Activated CD4-positive, CD25-positive, alpha-beta regulatory T cell treated with anti-CD3 and anti-CD28 coated beads, Interleukin-2, amount 50 U/mL, for 24 hours (primary cell): Measurements from ENCODE around the gene CTTNBP2.

ENCODE experiments used
- ATAC-seq, 2 donors: fragments of 150-1000 bp; cut with Tn5 transposase; one replicate each; pipeline ENCODE4 v1.10.0; 2021; ENCODE audit warnings: mild to moderate bottlenecking in 1 of 2, moderate library complexity in 1 of 2

The CTTNBP2 gene

GRCh38 chr7:117873310-117874190 is at the start of gene CTTNBP2:
Gene CTTNBP2 (minus strand): TSS chr7:117873441. CDS start chr7:117873415, 26 bp downstream.
- no peak for ATAC-seq

DNA sequence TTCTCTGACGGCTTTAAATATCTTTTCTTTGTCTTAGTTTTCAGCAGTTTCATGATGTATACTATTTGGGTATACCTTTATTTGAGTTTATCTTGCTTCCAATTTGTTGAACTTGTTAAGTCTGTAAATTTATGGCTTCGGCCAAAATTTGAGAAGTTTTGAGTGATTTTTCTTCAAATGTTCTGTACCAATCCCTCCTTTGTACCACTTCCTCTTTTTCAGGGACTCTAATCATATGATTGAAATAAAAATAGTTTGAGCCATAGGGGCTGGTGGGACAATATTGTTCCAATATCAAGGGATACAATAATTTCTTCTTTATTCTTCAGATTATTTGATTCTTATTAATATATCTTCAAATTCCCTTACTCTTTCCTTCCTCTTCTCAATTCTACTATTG is 43.1 kb upstream of the CTTNBP2 start:
- no peak for ATAC-seq

DNA sequence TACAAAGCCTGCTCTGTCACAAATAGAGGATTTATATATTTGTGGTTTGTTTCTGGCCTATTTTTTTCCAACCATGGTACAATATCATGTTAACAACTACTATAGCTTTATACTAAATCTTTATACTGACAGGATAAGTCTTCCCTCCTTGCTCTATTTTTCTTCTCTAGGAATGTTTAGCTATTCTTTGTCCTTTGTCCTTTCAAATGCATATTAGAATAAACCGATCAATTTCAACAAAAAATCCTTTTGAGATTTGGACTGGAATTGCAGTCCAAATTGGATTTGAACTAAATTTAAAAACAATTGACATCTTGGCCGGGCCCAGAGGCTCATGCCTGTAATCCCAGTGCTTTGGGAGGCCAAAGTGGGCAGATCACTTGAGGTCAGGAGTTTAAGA is 39.2 kb upstream of the CTTNBP2 start:
- no peak for ATAC-seq

GRCh38 chr7:117908031-117908795 is 35.0 kb upstream of the CTTNBP2 start:
- ATAC-seq: no peak

DNA sequence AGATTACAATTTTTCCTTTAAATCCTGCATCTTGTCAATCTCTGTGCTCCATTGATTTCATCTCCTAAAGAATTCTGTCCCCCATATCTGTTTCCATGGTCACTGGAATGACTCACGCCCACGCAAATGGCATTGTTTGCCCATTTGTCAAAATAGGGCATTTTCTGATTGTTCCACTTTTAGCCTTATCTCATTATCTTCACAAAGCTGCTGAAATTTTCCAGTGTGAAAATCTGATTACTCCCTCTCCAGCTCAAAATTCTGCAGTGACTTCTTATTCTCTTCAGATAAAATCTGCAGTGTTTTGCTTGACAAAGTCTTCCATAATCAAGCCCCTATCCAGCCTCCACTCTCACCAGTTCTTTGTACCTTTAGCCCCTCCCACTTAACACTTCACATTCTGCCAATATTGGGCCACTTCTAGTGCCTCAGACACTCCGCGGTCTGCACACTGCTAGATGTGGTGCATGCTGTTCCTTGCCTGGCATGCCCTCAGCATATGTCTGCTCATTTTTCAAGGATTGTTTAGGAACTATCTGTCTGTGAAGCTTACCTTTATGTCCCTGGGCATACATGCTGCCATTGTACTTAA is 33.9 kb upstream of the CTTNBP2 start:
- no peak for ATAC-seq

GRCh38 chr7:117902314-117902889 is 29.2 kb upstream of the CTTNBP2 start:
- no peak for ATAC-seq

DNA sequence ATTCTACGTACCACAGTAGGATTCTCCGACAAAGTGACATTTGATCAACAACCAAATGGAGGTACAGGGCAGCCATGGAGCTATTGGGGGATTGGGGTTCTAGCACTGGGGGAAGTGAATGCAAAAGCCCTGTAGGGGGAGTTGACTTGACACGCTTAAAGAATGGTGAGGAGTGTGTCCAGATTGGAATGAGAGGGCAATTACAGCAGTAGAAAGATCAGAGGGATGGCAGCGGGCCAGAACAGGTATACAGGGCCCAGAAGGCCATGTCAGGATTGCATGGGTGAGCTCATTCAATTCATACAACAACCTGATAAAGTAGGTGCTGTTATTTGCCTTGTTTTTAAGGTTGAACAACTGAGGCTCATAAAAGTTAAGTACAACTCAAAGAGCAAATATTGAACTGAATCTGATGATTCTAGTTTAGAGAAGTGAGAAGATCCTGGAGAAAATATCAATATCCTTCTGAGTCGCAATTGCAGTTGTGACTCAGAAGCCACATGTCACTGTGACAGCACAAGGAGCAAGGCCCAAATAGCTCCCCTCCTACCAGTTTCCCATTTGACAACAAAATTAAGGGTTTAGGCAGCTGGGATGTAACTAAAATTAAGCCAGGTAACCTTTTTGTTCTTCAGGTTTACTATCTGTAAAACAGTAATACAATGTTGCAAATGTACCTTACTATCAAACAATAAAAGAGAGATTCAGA is 28.0 kb upstream of the CTTNBP2 start:
- no peak for ATAC-seq

DNA sequence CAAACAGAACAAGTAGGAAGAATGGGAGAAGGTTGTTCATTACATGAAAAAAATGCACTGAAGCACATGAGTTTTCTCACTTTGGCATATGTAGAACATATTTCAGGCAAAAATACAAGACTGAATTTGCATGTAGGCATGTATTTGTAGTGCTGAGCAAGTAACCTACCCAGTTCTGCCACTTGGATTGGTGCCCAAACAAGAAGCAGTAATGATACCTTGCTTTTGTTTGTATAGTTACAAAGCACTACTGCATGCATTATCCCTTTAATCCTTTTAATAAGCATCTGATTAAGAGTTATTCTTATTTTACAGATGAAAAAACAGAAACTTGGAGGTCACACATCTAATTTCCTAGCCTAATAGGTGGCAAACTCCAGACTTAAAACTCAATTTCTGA is 23.1 kb upstream of the CTTNBP2 start:
- ATAC-seq: no peak

DNA sequence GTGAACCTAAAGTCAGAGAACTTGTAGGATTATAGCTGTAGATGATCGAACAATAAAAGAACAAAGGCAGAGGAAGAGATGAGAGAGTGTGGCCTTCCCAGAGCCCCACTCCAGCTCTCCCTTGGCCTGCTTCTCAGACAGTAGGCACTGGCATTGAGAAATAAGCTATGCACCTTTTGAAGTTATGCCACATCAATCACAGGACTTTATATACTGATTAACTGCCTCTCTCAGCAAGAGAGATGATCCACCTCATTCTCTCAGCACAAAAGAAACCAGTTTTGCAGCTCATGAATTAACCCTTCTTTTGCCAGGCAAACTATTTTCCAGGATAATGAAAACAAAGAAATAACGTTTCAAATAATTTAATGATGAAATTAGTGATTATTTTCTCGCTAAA is 22.0 kb upstream of the CTTNBP2 start:
- no peak for ATAC-seq

DNA sequence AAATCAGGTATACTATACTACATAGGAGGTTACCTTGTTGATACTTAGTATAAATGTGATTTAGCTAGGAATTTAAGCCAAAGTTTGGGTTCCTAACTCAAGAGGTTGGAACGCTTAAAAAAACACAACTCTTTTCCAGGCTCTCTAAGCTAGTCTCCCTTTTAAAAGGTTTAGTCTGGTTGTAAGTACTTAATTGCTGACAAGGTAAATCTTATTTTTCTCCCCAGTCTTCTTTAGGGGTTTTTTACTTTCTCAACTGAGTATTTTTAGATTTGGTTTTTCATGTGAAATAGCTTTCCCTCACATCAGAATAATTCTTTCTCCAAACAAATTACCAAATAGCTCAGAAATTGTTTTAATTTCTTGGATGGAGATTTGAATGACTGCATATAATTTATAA is 20.8 kb upstream of the CTTNBP2 start:
- no peak for ATAC-seq

DNA sequence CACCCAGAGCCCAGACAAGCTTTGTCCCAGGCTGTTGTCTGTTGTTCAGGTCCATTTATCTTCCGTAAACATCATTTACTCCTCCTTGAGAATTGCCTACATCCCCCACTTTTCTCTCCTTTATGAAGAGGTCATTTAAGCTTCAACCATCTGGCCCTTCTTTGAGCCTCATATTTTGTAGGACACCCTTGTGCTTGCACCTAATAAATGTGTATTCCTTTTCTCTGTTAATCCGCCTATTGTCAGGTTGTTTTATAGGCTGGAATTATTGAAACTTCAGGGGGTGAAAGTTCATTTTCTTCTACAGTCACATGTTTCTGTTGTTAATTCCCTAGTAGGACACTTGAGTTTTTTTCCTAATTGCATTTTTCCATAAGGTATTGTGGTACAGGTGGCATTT is 19.6 kb upstream of the CTTNBP2 start:
- no peak for ATAC-seq

- no peak for ATAC-seq
These were observed 16.4 kb upstream of the CTTNBP2 start for GRCh38 chr7:117889611-117890010.

DNA sequence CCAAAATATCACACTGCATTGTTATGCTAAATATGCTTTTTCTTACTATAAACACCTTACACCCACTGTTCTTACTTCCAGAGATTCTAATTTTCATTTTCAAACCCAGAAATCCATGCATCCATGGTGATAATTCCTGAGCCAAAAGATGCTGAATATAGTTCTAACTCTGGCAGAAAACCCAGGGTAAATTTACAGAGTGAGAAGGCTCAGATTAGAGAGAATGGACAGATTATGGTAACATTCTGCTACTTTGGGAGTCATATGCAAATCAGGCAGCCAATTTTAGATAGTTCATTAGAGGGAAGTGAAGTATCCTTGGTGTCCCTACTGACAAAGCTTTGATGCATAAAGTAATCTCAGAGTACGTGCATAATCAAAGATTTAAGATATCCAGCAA is 15.4 kb upstream of the CTTNBP2 start:
- ATAC-seq: no peak

DNA sequence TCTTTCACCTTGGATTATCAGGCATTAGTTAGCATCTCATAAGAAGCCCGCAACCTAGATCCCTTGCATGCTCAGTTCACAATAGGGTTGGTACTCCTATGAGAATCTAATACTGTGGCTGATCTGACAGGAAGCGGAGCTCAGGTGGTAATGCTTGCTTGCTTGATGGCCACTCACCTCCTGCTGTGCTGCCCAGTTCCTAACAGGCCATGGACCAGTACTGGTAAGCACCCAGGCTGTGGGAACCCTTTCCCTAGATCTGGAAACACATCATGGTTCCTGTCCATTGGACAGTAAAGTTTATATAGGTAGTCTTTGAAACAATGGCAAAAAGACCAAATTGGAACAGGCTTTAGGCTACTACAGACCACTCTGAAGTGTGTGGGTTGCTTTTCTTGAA is 9.4 kb upstream of the CTTNBP2 start:
- ATAC-seq: no peak

DNA sequence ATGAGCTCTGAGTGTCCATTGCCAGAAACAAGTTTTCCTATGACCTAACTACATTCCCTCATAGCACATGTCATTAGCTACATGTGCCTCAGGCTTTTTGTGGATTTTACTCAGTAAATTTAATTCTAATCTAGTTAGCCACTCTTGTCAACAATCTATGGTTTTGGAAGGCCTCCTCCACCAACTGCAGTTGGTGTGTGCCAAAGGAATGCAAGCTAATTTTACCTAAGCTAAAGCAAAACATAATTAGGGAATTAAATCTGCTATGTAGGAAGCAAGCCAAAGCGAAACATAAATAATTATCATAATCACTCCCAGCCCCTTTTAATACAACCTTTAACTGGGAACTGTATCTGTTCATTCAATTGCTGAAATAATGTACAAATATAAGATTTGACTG is 3.5 kb upstream of the CTTNBP2 start:
- ATAC-seq: no peak

GRCh38 chr7:117875566-117875965 is 2.3 kb upstream of the CTTNBP2 start:
- ATAC-seq: no peak

DNA sequence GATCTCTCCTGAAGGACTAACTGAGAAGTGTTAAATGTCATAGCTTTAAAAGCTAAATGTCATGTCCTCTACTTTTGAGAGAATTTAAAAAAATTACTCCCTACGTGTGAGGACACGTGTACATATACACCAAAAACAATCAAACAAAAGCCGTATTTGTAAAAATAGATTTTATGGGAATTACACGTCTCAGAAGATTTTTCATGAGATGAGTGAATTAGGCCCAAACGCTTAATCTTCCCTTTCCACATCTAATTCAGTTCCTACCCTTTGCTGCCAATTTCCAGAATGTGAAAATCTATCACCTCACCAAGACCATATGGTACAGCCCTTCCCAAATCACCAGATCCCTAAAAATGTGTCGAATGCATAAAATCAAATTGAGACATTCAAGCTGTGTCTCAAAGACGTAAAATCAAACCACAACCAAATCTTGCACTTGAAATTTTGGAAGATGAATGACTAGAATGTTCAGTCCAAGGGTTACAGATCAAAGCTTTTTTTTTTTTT is 1.0 kb upstream of the CTTNBP2 start:
- ATAC-seq: no peak

DNA sequence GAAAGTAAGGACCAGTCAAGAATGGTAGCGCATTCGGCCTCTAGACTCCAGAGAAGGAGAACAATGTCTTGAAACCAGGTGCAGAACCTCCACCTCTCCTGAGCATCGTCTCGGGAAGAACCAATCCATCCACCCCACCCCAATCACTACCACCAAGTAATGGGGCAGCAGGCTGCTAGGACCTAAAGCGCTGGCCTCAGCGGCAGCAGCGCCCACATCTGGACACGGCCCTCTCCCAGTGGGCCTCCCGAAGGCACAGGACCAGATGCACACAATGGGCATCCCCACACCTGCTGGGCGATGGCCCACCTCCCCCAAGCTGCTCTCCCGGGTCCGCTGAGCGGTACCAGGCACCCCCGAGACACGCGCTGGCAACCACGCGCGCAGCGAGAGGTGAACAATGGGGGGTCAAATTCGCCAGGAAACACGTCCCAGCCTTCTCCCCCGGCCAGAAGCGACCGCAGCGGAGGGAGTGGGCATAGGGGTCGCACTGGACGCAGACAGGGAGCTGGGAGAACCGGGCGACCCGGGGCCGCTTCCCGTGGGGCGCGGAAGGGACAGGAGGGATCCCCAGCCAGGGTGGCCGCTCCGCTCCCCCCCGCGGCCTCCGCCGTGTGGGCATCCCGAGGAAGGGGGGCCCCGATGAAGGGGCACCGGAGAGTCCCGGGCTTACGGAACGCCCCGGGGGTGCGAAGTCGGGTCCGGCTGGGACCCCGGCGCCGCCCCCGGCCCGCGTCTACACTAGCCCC is 506 bp downstream of the CTTNBP2 start:
- no peak for ATAC-seq

DNA sequence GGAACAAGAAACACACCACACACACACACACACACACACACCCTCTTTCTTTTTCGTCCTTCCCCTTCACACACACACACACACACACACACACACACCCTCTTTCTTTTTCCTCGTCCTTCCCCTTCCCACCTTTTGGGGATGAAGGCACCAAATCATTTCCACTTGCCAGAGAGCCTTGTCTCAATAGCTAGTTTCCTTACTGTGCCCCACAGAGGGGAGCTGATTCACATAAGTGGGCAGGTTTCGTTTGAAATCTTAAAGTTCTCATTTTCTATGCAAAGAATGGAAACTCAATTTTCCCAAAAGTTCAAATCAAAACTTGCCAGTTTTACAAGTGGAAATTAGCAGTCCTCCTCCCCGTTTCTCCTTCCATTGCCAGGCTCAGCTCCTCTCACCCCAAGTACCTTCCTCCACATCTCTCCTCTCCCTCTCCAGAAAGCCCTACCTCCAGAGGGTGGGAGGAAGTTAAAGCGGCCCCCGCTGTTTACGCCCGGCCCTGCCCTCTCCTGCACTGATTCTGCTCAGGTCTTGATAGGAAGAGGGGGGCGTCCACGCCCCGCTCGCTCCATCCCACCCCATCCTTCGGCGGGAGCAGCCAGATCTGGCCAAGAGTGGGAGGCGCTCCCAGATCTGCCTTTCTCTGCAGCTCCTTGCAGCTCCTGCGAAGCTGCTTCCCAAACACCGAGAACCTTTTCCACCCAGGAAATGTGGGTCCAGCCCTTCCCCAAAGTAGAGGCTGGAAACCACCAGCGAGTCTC is 1.3 kb downstream of the CTTNBP2 start:
- peak in 1 of 2 donors; percentile 17 for ATAC-seq

DNA sequence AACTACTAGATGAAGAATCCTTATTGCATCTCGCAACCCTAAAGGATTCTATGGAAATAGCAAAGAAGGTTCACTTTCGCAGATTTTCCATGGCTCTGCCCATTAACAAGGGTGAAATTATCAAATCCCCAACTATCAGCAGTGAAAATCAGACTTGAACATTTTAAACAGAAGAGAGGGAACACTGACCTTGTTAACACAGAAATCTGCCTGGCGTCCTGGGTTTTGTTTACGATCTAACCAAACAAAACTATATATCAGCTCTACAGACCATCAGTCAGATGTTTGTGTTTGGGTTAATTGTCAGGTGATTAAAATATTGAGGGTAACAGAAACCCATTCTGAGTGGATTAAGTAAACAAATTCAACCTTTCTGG is 1.9 kb downstream of the CTTNBP2 start:
- ATAC-seq: no peak
